PC-9 (cell line): Measurements from ENCODE around the gene SLC27A4.

Source experiments
- EZH2 ChIP-seq: fragments of 200-600 bp; sonication (generic); IDR thresholded peaks from 2 replicates; pipeline ENCODE4 v1.8.0; 2017; ENCODE audit warnings: antibody characterized with exemption, low read depth
- TF ChIP-seq, protein P1 (sequence below): fragments of 200-600 bp; sonication (generic); conservative IDR thresholded peaks from 2 replicates; pipeline ENCODE4 v1.6.1; 2017; ENCODE audit warnings: mixed run types, antibody characterized with exemption, mild to moderate bottlenecking, moderate library complexity

DNA sequence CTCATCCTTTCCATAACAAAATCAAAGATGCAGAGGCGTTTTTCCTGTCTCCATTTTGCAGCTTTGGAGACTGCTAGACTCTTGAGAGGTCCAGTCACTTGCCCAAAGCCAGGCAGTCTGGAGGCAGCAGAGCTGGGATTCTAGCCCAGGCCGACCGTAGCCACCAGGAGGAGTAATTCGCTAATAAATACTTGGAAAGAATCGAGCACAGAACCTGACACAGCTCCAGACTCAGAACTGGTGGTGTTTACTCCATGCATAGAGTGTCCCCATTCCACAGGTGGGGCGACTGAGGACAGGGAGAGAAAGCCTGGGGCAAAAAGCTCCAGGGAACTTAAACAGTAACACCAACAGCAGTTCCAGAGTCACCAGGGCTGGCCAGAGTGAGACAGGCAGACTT, 69.7 kb downstream of the SLC27A4 start:
- TF ChIP-seq, protein P1, sequence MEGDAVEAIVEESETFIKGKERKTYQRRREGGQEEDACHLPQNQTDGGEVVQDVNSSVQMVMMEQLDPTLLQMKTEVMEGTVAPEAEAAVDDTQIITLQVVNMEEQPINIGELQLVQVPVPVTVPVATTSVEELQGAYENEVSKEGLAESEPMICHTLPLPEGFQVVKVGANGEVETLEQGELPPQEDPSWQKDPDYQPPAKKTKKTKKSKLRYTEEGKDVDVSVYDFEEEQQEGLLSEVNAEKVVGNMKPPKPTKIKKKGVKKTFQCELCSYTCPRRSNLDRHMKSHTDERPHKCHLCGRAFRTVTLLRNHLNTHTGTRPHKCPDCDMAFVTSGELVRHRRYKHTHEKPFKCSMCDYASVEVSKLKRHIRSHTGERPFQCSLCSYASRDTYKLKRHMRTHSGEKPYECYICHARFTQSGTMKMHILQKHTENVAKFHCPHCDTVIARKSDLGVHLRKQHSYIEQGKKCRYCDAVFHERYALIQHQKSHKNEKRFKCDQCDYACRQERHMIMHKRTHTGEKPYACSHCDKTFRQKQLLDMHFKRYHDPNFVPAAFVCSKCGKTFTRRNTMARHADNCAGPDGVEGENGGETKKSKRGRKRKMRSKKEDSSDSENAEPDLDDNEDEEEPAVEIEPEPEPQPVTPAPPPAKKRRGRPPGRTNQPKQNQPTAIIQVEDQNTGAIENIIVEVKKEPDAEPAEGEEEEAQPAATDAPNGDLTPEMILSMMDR = no peak
- TF ChIP-seq EZH2 = no peak
